Activated CD8-positive, alpha-beta T cell treated with anti-CD3 and anti-CD28 coated beads for 36 hours (primary cell): ENCODE data around the gene GABARAPL2. TPM values are rescaled to one million over a fixed set of nuclear protein-coding genes. Genes with fewer than 3 reads are reported as not detected.

ENCODE experiments used
- ATAC-seq: fragments of 200-7000 bp; cut with Tn5 transposase; one replicate; pipeline ENCODE4 v1.10.0; 2021; ENCODE audit warnings: mild to moderate bottlenecking, moderate library complexity
- CTCF ChIA-PET: fragments of 350-600 bp; sonication (Branson Sonifier 250); formaldehyde crosslinking; loops from one replicate; lab custom pipeline; 2021; ENCODE audit warnings: antibody characterized with exemption; lab: Charles Lee
- POLR2A ChIA-PET: fragments of 350-600 bp; sonication (Branson Sonifier 250); formaldehyde crosslinking; loops from one replicate; lab custom pipeline; 2021; ENCODE audit warnings: antibody characterized with exemption; lab: Charles Lee
- DNase-seq: peaks from one replicate; pipeline ENCODE4 v3.0.0-alpha.2; 2020
- H3K27ac Mint-ChIP-seq: one replicate; pipeline ENCODE4 v1.8.0; 2021; ENCODE audit warnings: mild to moderate bottlenecking, mixed read lengths
- H3K27me3 Mint-ChIP-seq: one replicate; pipeline ENCODE4 v1.8.0; 2021; ENCODE audit warnings: mixed read lengths
- H3K36me3 Mint-ChIP-seq: one replicate; pipeline ENCODE4 v1.8.0; 2021; ENCODE audit warnings: low read depth, mixed read lengths
- H3K4me1 Mint-ChIP-seq: one replicate; pipeline ENCODE4 v1.8.0; 2021; ENCODE audit warnings: low read depth, mixed read lengths
- H3K4me3 Mint-ChIP-seq: one replicate; pipeline ENCODE4 v1.8.0; 2021; ENCODE audit warnings: mild to moderate bottlenecking, moderate library complexity, mixed read lengths
- H3K9me3 Mint-ChIP-seq: one replicate; pipeline ENCODE4 v1.8.0; 2021; ENCODE audit warnings: mixed read lengths
- intact Hi-C: fragments of 100-400 bp; cut with micrococcal nuclease; formaldehyde crosslinking; loops from one replicate; pipeline ENCODE4 v1.10.0; 2022
- total RNA-seq, 2 experiments: library from RNA; stranded (reverse); gene quantifications; one replicate each; pipeline ENCODE4 v1.2.3, GENCODE V29; 2021
- TF ChIP-seq, protein P1 (sequence below): fragments of 200-600 bp; IDR thresholded peaks from one replicate; pipeline ENCODE4 v1.8.0; 2022; ENCODE audit warnings: antibody characterized with exemption, mild to moderate bottlenecking

GABARAPL2 gene
- total RNA-seq, 2 experiments from 2014 or later, result 56.3 to 57.4 TPM

DNA sequence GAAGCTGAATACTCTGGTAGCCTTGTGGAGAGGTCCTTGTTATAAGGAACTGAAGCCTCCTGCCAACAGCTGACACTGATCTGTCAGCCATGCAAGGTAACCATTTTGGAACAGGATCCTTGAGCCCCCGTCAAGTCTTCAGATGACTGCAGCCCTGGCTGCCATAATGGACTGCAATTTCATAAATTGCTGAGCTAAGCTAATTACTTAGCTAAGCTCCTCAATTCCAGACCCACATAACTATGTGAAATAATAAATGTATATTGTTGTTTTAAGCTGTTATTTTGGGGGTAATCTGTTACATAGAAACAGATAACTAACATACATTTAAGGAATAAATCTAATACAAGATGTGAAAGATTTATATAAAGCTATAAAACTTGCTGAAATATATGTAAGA lies 40.3 kb downstream of the GABARAPL2 start:
- intact Hi-C loops, result no loop called here
- H3K4me1 Mint-ChIP-seq, result peaks cover 10% of the 10 kb centered on the region
- no peak for ATAC-seq
- peaks cover 9% of the 10 kb centered on the region for H3K9me3 Mint-ChIP-seq
- ChIA-PET POLR2A (interaction anchor here (0.6 to 1.5 kb wide), 3 partner anchors 9 to 25 kb away, joined by 3 read pairs; no protein-coding TSS in a partner anchor), CTCF (interaction anchor here (0.6 to 1.2 kb wide), 2 partner anchors 9 to 89 kb away, joined by 3 to 4 read pairs; no protein-coding TSS in a partner anchor)
- TF ChIP-seq, protein P1, sequence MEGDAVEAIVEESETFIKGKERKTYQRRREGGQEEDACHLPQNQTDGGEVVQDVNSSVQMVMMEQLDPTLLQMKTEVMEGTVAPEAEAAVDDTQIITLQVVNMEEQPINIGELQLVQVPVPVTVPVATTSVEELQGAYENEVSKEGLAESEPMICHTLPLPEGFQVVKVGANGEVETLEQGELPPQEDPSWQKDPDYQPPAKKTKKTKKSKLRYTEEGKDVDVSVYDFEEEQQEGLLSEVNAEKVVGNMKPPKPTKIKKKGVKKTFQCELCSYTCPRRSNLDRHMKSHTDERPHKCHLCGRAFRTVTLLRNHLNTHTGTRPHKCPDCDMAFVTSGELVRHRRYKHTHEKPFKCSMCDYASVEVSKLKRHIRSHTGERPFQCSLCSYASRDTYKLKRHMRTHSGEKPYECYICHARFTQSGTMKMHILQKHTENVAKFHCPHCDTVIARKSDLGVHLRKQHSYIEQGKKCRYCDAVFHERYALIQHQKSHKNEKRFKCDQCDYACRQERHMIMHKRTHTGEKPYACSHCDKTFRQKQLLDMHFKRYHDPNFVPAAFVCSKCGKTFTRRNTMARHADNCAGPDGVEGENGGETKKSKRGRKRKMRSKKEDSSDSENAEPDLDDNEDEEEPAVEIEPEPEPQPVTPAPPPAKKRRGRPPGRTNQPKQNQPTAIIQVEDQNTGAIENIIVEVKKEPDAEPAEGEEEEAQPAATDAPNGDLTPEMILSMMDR, result no peak
- H3K4me3 Mint-ChIP-seq, result no peak overlapping the region
- no peak overlapping the region for H3K27ac Mint-ChIP-seq
- DNase-seq, result no peak
- no peaks in the 10 kb centered on the region for H3K27me3 Mint-ChIP-seq
- peaks cover 48% of the 10 kb centered on the region for H3K36me3 Mint-ChIP-seq

- Mint-ChIP-seq H3K4me3 (no peak overlapping the region), H3K36me3 (peaks cover 49% of the 10 kb centered on the region), H3K9me3 (no peaks in the 10 kb centered on the region), H3K4me1 (peaks cover 32% of the 10 kb centered on the region), H3K27me3 (no peaks in the 10 kb centered on the region), H3K27ac (no peak overlapping the region)
- POLR2A ChIA-PET, result no interaction called here
- ATAC-seq (no peak), DNase-seq (no peak)
- intact Hi-C loops, result no loop called here
- TF ChIP-seq, protein P1, result no peak
- CTCF ChIA-PET, result interaction anchor here (1.2 kb wide), 1 partner anchor 18 kb away, joined by 3 read pairs; no protein-coding TSS in a partner anchor
Observed at GRCh38 chr16:75614066-75614897, 48.1 kb downstream of the GABARAPL2 start.

- CTCF ChIA-PET, result interaction anchor here (1.2 to 1.3 kb wide), 2 partner anchors 17 to 32 kb away, joined by 3 to 4 read pairs; partner anchors contain the start of genes KARS1 and TERF2IP
- ATAC-seq (no peak), DNase-seq (no peak)
- Mint-ChIP-seq H3K9me3 (no peaks in the 10 kb centered on the region), H3K36me3 (peaks cover 54% of the 10 kb centered on the region), H3K4me3 (no peak overlapping the region), H3K27me3 (no peaks in the 10 kb centered on the region), H3K27ac (no peak overlapping the region), H3K4me1 (peaks cover 38% of the 10 kb centered on the region)
- intact Hi-C loops, result no loop called here
- POLR2A ChIA-PET, result interaction anchor here (0.8 to 1.2 kb wide), 2 partner anchors 9 to 50 kb away, joined by 3 to 4 read pairs; partner anchors contain the start of gene GABARAPL2
- TF ChIP-seq, protein P1, result no peak
Observed at GRCh38 chr16:75615619-75616018, 49.4 kb downstream of the GABARAPL2 start.

- Mint-ChIP-seq H3K4me3 (no peak overlapping the region), H3K36me3 (peaks cover 51% of the 10 kb centered on the region), H3K9me3 (no peaks in the 10 kb centered on the region), H3K27ac (peak overlapping the region; percentile 81), H3K4me1 (peaks cover 47% of the 10 kb centered on the region), H3K27me3 (no peaks in the 10 kb centered on the region)
- intact Hi-C loops, result no loop called here
- ChIA-PET POLR2A (no interaction called here), CTCF (interaction anchor here (1.1 kb wide), 1 partner anchor 100 kb away, joined by 3 read pairs; no protein-coding TSS in a partner anchor)
- ATAC-seq (peak; percentile 72), DNase-seq (peak; percentile 15)
- TF ChIP-seq, protein P1, result no peak
Observed at GRCh38 chr16:75616521-75617010, 50.4 kb downstream of the GABARAPL2 start.
